WTC11 (cell line): ENCODE measurements around the gene OGA. TPM values are rescaled to one million over a fixed set of nuclear protein-coding genes. Genes with fewer than 3 reads are reported as not detected.

Experiments
- CREM ChIP-seq: sonication (generic); formaldehyde crosslinking; IDR thresholded peaks from 2 replicates; pipeline ENCODE4 v1.8.1; 2022; ENCODE audit warnings: mild to moderate bottlenecking, missing genetic modification reagents, moderate library complexity
- ELF4 ChIP-seq: sonication (generic); formaldehyde crosslinking; IDR thresholded peaks from 2 replicates; pipeline ENCODE4 v1.8.1; 2022; ENCODE audit warnings: low read depth, mild to moderate bottlenecking, moderate library complexity, missing genetic modification reagents
- ESRRA ChIP-seq: sonication (generic); formaldehyde crosslinking; IDR thresholded peaks from 2 replicates; pipeline ENCODE4 v1.8.1; 2022; ENCODE audit warnings: mild to moderate bottlenecking, missing genetic modification reagents, borderline replicate concordance
- ETV6 ChIP-seq: sonication (generic); formaldehyde crosslinking; IDR thresholded peaks from 2 replicates; pipeline ENCODE4 v1.8.1; 2022; ENCODE audit warnings: mild to moderate bottlenecking, missing genetic modification reagents
- FOXK1 ChIP-seq: sonication (generic); formaldehyde crosslinking; IDR thresholded peaks from 2 replicates; pipeline ENCODE4 v1.8.0; 2022; ENCODE audit warnings: mild to moderate bottlenecking, moderate library complexity, missing genetic modification reagents
- FOXP1 ChIP-seq: sonication (generic); formaldehyde crosslinking; IDR thresholded peaks from 2 replicates; pipeline ENCODE4 v1.8.0; 2022; ENCODE audit warnings: missing genetic modification reagents, mild to moderate bottlenecking, moderate library complexity, borderline replicate concordance
- GRHL2 ChIP-seq: fragments of 250-450 bp; sonication (Bioruptor Pico); IDR thresholded peaks from 2 replicates; pipeline ENCODE4 v1.8.0; 2022; ENCODE audit warnings: mild to moderate bottlenecking, moderate library complexity; ENCODE audit not compliant: insufficient replicate concordance, severe bottlenecking
- GTF2I ChIP-seq: fragments of 250-450 bp; sonication (Bioruptor Pico); conservative IDR thresholded peaks from 2 replicates; pipeline ENCODE4 v1.4.0; 2021; ENCODE audit warnings: mild to moderate bottlenecking
- MXD4 ChIP-seq: fragments of 250-450 bp; sonication (Bioruptor Pico); IDR thresholded peaks from 2 replicates; pipeline ENCODE4 v1.8.0; 2021; ENCODE audit warnings: mild to moderate bottlenecking, moderate library complexity, borderline replicate concordance
- MYBL2 ChIP-seq: sonication (generic); formaldehyde crosslinking; IDR thresholded peaks from 2 replicates; pipeline ENCODE4 v1.8.1; 2023; ENCODE audit warnings: mild to moderate bottlenecking, moderate library complexity, missing genetic modification reagents
- NFATC4 ChIP-seq: fragments of 250-450 bp; sonication (Bioruptor Pico); IDR thresholded peaks from 2 replicates; pipeline ENCODE4 v1.9.0; 2021; ENCODE audit warnings: mild to moderate bottlenecking
- NR2C2 ChIP-seq: sonication (generic); formaldehyde crosslinking; IDR thresholded peaks from 2 replicates; pipeline ENCODE4 v1.8.0; 2022; ENCODE audit warnings: mild to moderate bottlenecking, missing genetic modification reagents
- RORB ChIP-seq: fragments of 250-450 bp; sonication (Bioruptor Pico); IDR thresholded peaks from 2 replicates; pipeline ENCODE4 v1.9.0; 2021; ENCODE audit warnings: mild to moderate bottlenecking
- SMAD4 ChIP-seq: sonication (generic); formaldehyde crosslinking; IDR thresholded peaks from 2 replicates; pipeline ENCODE4 v1.8.0; 2022; ENCODE audit warnings: mild to moderate bottlenecking, missing genetic modification reagents
- TP53 ChIP-seq: sonication (generic); formaldehyde crosslinking; IDR thresholded peaks from 2 replicates; pipeline ENCODE4 v1.8.1; 2023; ENCODE audit warnings: mild to moderate bottlenecking, missing genetic modification reagents
- ZNF263 ChIP-seq: sonication (generic); formaldehyde crosslinking; IDR thresholded peaks from 2 replicates; pipeline ENCODE4 v1.8.1; 2022; ENCODE audit warnings: low read depth, mild to moderate bottlenecking, moderate library complexity, missing genetic modification reagents
- ZNF423 ChIP-seq: fragments of 250-450 bp; sonication (Bioruptor Pico); IDR thresholded peaks from 2 replicates; pipeline ENCODE4 v2.1.2; 2022; ENCODE audit warnings: mild to moderate bottlenecking, moderate library complexity
- total RNA-seq: library from RNA; stranded (reverse); gene quantifications from 3 replicates; pipeline ENCODE4 v1.2.3, GENCODE V29; 2021
- TF ChIP-seq, protein P1 (sequence below): sonication (generic); formaldehyde crosslinking; IDR thresholded peaks from 2 replicates; pipeline ENCODE4 v1.8.1; 2023; ENCODE audit warnings: mild to moderate bottlenecking, missing genetic modification reagents, moderate library complexity
- TF ChIP-seq, protein P2 (sequence below): fragments of 250-450 bp; sonication (Bioruptor Pico); IDR thresholded peaks from 2 replicates; pipeline ENCODE4 v1.9.0; 2021; ENCODE audit warnings: mild to moderate bottlenecking
- TF ChIP-seq, protein P3 (sequence below): sonication (generic); formaldehyde crosslinking; IDR thresholded peaks from 2 replicates; pipeline ENCODE4 v1.8.1; 2023; ENCODE audit warnings: mild to moderate bottlenecking, missing genetic modification reagents, moderate library complexity
- TF ChIP-seq, protein P4 (sequence below): sonication (generic); formaldehyde crosslinking; IDR thresholded peaks from 2 replicates; pipeline ENCODE4 v1.8.0; 2022; ENCODE audit warnings: mild to moderate bottlenecking, missing genetic modification reagents
- TF ChIP-seq, protein P5 (sequence below): sonication (generic); formaldehyde crosslinking; IDR thresholded peaks from 2 replicates; pipeline ENCODE4 v1.8.0; 2022; ENCODE audit warnings: mild to moderate bottlenecking, missing genetic modification reagents
- TF ChIP-seq, protein P6 (sequence below): sonication (generic); formaldehyde crosslinking; IDR thresholded peaks from 2 replicates; pipeline ENCODE4 v1.8.1; 2023; ENCODE audit warnings: mild to moderate bottlenecking, missing genetic modification reagents, borderline replicate concordance
- TF ChIP-seq, protein P7 (sequence below): sonication (generic); formaldehyde crosslinking; IDR thresholded peaks from 2 replicates; pipeline ENCODE4 v1.8.1; 2023; ENCODE audit warnings: mild to moderate bottlenecking, moderate library complexity, missing genetic modification reagents
- TF ChIP-seq, protein P8 (sequence below): sonication (generic); formaldehyde crosslinking; IDR thresholded peaks from 2 replicates; pipeline ENCODE4 v1.8.1; 2022; ENCODE audit warnings: low read depth, mild to moderate bottlenecking, moderate library complexity, missing genetic modification reagents, borderline replicate concordance

Gene OGA
- total RNA-seq, 1 experiment from 2014 or later, result 111 TPM

DNA sequence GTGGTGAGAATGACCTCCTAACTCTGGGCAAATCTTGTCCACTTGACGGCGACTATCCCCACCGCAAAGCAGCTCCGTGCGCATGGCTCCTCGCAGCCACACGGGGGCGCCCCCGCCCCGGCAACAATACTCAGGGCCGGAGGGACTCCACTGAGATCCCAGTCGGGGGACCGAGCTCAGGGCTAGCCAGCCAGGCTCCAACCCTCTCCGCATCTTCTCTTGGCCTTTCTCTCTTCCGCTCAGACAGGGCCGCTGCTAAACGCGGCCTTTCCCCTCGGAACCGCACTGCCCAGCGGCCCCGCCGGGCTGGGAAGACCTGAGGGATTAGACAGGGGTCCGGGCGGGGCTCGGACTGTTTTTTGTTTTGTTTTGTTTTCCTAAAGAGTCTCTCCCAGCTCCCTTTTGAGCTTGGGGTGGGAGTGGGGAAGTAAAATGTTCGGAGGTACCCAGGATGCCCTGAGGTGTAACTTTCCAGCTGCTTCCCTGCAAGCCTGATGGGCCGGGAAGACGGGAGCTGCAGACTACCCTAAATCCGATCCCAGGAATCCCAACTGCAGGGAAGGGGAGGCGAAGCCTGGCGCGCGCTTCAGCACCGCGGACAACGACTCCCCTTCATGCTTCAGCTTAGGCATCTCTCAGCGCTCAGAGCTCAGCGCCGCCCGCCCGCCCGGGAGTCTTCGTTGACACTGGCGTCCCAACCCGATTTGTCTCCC is 22.7 kb upstream of the OGA start (continued):
- TF ChIP-seq ZNF263 (no peak), ETV6 (CRISPR knock-in tag) (peak; percentile 86), FOXP1 (peak; percentile 78; the same call in 1 of the 2 replicates), MYBL2 (CRISPR knock-in tag) (0 out of 2 replicates have a peak, but pooled peaks have one; percentile 43), ESRRA (CRISPR knock-in tag) (peak; percentile 84; the same call in 1 of the 2 replicates), SMAD4 (CRISPR knock-in tag) (no peak), TP53 (CRISPR knock-in tag) (0 out of 2 replicates have a peak, but pooled peaks have one; percentile 36), FOXK1 (peak; percentile 79; the same call in 1 of the 2 replicates), ELF4 (CRISPR knock-in tag) (no peak), MXD4 (CRISPR knock-in tag) (no peak), ZNF423 (CRISPR knock-in tag) (no peak), GTF2I (CRISPR knock-in tag) (no peak), CREM (CRISPR knock-in tag) (no peak), RORB (CRISPR knock-in tag) (no peak), NFATC4 (no peak), NR2C2 (CRISPR knock-in tag) (no peak), GRHL2 (CRISPR knock-in tag) (no peak)
- TF ChIP-seq, protein P1, sequence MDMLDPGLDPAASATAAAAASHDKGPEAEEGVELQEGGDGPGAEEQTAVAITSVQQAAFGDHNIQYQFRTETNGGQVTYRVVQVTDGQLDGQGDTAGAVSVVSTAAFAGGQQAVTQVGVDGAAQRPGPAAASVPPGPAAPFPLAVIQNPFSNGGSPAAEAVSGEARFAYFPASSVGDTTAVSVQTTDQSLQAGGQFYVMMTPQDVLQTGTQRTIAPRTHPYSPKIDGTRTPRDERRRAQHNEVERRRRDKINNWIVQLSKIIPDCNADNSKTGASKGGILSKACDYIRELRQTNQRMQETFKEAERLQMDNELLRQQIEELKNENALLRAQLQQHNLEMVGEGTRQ (CRISPR knock-in tag), result no peak
- TF ChIP-seq, protein P2, sequence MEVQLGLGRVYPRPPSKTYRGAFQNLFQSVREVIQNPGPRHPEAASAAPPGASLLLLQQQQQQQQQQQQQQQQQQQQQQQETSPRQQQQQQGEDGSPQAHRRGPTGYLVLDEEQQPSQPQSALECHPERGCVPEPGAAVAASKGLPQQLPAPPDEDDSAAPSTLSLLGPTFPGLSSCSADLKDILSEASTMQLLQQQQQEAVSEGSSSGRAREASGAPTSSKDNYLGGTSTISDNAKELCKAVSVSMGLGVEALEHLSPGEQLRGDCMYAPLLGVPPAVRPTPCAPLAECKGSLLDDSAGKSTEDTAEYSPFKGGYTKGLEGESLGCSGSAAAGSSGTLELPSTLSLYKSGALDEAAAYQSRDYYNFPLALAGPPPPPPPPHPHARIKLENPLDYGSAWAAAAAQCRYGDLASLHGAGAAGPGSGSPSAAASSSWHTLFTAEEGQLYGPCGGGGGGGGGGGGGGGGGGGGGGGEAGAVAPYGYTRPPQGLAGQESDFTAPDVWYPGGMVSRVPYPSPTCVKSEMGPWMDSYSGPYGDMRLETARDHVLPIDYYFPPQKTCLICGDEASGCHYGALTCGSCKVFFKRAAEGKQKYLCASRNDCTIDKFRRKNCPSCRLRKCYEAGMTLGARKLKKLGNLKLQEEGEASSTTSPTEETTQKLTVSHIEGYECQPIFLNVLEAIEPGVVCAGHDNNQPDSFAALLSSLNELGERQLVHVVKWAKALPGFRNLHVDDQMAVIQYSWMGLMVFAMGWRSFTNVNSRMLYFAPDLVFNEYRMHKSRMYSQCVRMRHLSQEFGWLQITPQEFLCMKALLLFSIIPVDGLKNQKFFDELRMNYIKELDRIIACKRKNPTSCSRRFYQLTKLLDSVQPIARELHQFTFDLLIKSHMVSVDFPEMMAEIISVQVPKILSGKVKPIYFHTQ, result no peak
- TF ChIP-seq, protein P3, sequence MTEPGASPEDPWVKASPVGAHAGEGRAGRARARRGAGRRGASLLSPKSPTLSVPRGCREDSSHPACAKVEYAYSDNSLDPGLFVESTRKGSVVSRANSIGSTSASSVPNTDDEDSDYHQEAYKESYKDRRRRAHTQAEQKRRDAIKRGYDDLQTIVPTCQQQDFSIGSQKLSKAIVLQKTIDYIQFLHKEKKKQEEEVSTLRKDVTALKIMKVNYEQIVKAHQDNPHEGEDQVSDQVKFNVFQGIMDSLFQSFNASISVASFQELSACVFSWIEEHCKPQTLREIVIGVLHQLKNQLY, result no peak
- TF ChIP-seq, protein P4, sequence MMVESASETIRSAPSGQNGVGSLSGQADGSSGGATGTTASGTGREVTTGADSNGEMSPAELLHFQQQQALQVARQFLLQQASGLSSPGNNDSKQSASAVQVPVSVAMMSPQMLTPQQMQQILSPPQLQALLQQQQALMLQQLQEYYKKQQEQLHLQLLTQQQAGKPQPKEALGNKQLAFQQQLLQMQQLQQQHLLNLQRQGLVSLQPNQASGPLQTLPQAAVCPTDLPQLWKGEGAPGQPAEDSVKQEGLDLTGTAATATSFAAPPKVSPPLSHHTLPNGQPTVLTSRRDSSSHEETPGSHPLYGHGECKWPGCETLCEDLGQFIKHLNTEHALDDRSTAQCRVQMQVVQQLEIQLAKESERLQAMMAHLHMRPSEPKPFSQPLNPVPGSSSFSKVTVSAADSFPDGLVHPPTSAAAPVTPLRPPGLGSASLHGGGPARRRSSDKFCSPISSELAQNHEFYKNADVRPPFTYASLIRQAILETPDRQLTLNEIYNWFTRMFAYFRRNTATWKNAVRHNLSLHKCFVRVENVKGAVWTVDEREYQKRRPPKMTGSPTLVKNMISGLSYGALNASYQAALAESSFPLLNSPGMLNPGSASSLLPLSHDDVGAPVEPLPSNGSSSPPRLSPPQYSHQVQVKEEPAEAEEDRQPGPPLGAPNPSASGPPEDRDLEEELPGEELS (CRISPR knock-in tag), result peak; percentile 91
- TF ChIP-seq, protein P5, sequence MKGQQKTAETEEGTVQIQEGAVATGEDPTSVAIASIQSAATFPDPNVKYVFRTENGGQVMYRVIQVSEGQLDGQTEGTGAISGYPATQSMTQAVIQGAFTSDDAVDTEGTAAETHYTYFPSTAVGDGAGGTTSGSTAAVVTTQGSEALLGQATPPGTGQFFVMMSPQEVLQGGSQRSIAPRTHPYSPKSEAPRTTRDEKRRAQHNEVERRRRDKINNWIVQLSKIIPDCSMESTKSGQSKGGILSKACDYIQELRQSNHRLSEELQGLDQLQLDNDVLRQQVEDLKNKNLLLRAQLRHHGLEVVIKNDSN (CRISPR knock-in tag), result peak; percentile 41; the same call in 1 of the 2 replicates
- TF ChIP-seq, protein P6, sequence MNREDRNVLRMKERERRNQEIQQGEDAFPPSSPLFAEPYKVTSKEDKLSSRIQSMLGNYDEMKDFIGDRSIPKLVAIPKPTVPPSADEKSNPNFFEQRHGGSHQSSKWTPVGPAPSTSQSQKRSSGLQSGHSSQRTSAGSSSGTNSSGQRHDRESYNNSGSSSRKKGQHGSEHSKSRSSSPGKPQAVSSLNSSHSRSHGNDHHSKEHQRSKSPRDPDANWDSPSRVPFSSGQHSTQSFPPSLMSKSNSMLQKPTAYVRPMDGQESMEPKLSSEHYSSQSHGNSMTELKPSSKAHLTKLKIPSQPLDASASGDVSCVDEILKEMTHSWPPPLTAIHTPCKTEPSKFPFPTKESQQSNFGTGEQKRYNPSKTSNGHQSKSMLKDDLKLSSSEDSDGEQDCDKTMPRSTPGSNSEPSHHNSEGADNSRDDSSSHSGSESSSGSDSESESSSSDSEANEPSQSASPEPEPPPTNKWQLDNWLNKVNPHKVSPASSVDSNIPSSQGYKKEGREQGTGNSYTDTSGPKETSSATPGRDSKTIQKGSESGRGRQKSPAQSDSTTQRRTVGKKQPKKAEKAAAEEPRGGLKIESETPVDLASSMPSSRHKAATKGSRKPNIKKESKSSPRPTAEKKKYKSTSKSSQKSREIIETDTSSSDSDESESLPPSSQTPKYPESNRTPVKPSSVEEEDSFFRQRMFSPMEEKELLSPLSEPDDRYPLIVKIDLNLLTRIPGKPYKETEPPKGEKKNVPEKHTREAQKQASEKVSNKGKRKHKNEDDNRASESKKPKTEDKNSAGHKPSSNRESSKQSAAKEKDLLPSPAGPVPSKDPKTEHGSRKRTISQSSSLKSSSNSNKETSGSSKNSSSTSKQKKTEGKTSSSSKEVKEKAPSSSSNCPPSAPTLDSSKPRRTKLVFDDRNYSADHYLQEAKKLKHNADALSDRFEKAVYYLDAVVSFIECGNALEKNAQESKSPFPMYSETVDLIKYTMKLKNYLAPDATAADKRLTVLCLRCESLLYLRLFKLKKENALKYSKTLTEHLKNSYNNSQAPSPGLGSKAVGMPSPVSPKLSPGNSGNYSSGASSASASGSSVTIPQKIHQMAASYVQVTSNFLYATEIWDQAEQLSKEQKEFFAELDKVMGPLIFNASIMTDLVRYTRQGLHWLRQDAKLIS (CRISPR knock-in tag), result no peak
- TF ChIP-seq, protein P7, sequence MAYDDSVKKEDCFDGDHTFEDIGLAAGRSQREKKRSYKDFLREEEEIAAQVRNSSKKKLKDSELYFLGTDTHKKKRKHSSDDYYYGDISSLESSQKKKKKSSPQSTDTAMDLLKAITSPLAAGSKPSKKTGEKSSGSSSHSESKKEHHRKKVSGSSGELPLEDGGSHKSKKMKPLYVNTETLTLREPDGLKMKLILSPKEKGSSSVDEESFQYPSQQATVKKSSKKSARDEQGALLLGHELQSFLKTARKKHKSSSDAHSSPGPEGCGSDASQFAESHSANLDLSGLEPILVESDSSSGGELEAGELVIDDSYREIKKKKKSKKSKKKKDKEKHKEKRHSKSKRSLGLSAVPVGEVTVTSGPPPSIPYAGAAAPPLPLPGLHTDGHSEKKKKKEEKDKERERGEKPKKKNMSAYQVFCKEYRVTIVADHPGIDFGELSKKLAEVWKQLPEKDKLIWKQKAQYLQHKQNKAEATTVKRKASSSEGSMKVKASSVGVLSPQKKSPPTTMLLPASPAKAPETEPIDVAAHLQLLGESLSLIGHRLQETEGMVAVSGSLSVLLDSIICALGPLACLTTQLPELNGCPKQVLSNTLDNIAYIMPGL, result peak; percentile 63; the same call in 1 of the 2 replicates
- TF ChIP-seq, protein P8, sequence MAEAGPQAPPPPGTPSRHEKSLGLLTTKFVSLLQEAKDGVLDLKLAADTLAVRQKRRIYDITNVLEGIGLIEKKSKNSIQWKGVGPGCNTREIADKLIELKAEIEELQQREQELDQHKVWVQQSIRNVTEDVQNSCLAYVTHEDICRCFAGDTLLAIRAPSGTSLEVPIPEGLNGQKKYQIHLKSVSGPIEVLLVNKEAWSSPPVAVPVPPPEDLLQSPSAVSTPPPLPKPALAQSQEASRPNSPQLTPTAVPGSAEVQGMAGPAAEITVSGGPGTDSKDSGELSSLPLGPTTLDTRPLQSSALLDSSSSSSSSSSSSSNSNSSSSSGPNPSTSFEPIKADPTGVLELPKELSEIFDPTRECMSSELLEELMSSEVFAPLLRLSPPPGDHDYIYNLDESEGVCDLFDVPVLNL, result 0 out of 2 replicates have a peak, but pooled peaks have one; percentile 64
